SHP77 (cell line): Measurements from ENCODE around the gene TTLL1.

Experiments used
- DNase-seq, 2 experiments: peaks; one replicate each; lab custom pipeline; 2025; lab: John Stamatoyannopoulos, UW

The TTLL1 gene

GRCh38 chr22:42993651-42994275 is 95.4 kb downstream of the TTLL1 start:
- DNase-seq, result no peak

DNA sequence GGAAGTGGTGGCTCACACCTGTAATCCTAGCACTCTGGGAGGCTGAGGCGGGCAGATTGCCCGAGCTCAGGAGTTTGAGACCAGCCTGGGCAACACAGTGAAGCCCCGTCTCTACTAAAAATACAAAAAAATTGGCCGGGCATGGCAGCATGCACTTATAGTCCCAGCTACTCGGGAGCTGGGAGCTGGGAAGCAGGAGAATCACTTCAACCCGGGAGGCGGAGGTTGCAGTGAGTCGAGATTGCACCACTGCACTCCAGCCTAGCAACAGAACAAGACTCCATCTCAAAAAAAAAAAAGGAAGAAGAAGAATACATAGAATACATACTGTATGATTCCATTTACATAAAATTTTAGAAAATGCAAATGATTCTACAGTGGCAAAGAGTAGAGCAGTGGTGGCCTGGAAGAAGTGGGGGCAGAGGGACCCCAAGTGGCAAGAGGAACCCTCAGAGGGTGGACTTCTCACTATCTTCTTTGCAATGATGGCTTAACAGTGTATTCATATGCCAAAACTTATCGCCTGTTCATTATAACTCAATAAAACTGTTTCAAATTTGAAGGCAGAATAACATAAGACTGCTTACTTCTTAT is 96.2 kb downstream of the TTLL1 start:
- no peak for DNase-seq

GRCh38 chr22:42992092-42992491 is 97.1 kb downstream of the TTLL1 start:
- no peak for DNase-seq

GRCh38 chr22:42991010-42991651 is 98.1 kb downstream of the TTLL1 start:
- DNase-seq, result no peak

GRCh38 chr22:42990131-42990838 is 98.9 kb downstream of the TTLL1 start:
- DNase-seq, result no peak
